Kidney epithelial cell (primary cell): ENCODE results near the gene ZNF276. TPM values are rescaled to one million over a fixed set of nuclear protein-coding genes. Genes with fewer than 3 reads are reported as not detected.
A peak's percentile ranks its signal among the peaks of the same experiment; 100 is the strongest.
"Not testable (repeated sequence)": the region's sequence is repeated elsewhere in the genome, so short reads cannot be mapped to it uniquely, and the experiment has no call there.

Source experiments
- DNase-seq: peaks from one replicate; pipeline ENCODE4 v3.0.0-alpha.2; 2010; ENCODE audit warnings: low read depth
- H3K27me3 ChIP-seq: 2 replicates; pipeline ENCODE4 v1.6.0; 2011; ENCODE audit warnings: low read length; ENCODE audit not compliant: control insufficient read depth, insufficient read depth
- H3K36me3 ChIP-seq: 2 replicates; pipeline ENCODE4 v1.5.1; 2011; ENCODE audit warnings: low read length; ENCODE audit not compliant: control insufficient read depth, insufficient read depth
- H3K4me3 ChIP-seq: 2 replicates; pipeline ENCODE4 v1.5.1; 2011; ENCODE audit warnings: low read depth, mild to moderate bottlenecking, control low read depth, low read length
- CTCF ChIP-seq: IDR thresholded peaks from 2 replicates; pipeline ENCODE4 v1.5.1; 2011; ENCODE audit warnings: mild to moderate bottlenecking, moderate library complexity, low read length, control low read depth, inconsistent platforms; ENCODE audit not compliant: insufficient read depth, poor library complexity, severe bottlenecking
- total RNA-seq: library from RNA; depleted of rRNA; stranded (reverse); fragments of >200 nt; gene quantifications from 2 replicates; pipeline ENCODE4 v1.2.3, GENCODE V29; 2015

ZNF276 gene
- total RNA-seq, 1 donor from 2014 or later: 21.7 TPM

GRCh38 chr16:89686520-89687091 is 34.7 kb upstream of the ZNF276 start, which contains the start of gene CDK10:
CDK10 (plus strand) TSS chr16:89686689; CDS start chr16:89686711, 22 bp downstream.
- no peak for TF ChIP-seq CTCF
- peaks cover 1% of the 10 kb centered on the region for H3K36me3 ChIP-seq
- DNase-seq: no peak
- H3K27me3 ChIP-seq: no peaks in the 10 kb centered on the region
- H3K4me3 ChIP-seq: peak within 1 kb of the TSS; percentile 91

GRCh38 chr16:89687092-89687940 is 34.0 kb upstream of the ZNF276 start:
- DNase-seq: peak; percentile 77
- Histone ChIP-seq H3K36me3 (peaks cover 1% of the 10 kb centered on the region), H3K4me3 (peak overlapping the region; percentile 91), H3K27me3 (no peaks in the 10 kb centered on the region)
- peak; percentile 20 for TF ChIP-seq CTCF

- peaks cover 1% of the 10 kb centered on the region for H3K36me3 ChIP-seq
- H3K27me3 ChIP-seq: no peaks in the 10 kb centered on the region
- H3K4me3 ChIP-seq: no peak overlapping the region
- no peak for DNase-seq
- no peak for TF ChIP-seq CTCF
Observed at GRCh38 chr16:89688395-89688794, 32.9 kb upstream of the ZNF276 start.

- Histone ChIP-seq H3K36me3 (peaks cover 1% of the 10 kb centered on the region), H3K27me3 (no peaks in the 10 kb centered on the region), H3K4me3 (no peak overlapping the region)
- no peak for TF ChIP-seq CTCF
- DNase-seq: no peak
Observed at GRCh38 chr16:89689142-89689541, 32.2 kb upstream of the ZNF276 start.

- not testable (repeated sequence) for H3K27me3 ChIP-seq, DNase-seq, H3K36me3 ChIP-seq, H3K4me3 ChIP-seq
Observed at GRCh38 chr16:89689621-89690020, 31.7 kb upstream of the ZNF276 start.

- H3K36me3 ChIP-seq: peaks cover 1% of the 10 kb centered on the region
- no peaks in the 10 kb centered on the region for H3K27me3 ChIP-seq
- no peak overlapping the region for H3K4me3 ChIP-seq
- no peak for DNase-seq
- TF ChIP-seq CTCF: no peak
Observed at GRCh38 chr16:89690392-89690901, 30.9 kb upstream of the ZNF276 start.
